OCI-LY3 (cell line): Measurements from ENCODE around the gene ZNF506.

Source experiments
- EZH2phosphoT487 ChIP-seq: fragments of 200-600 bp; shearing (Covaris generic); IDR thresholded peaks from 2 replicates; pipeline ENCODE4 v1.6.1; 2018; ENCODE audit warnings: antibody characterized with exemption, mixed run types, low read depth
- TF ChIP-seq, protein P1 (sequence below): fragments of 200-600, 300-600 bp; sonication (generic); IDR thresholded peaks from 2 replicates; pipeline ENCODE4 v1.5.1; 2014; ENCODE audit warnings: antibody characterized with exemption, low read length, low read depth

DNA sequence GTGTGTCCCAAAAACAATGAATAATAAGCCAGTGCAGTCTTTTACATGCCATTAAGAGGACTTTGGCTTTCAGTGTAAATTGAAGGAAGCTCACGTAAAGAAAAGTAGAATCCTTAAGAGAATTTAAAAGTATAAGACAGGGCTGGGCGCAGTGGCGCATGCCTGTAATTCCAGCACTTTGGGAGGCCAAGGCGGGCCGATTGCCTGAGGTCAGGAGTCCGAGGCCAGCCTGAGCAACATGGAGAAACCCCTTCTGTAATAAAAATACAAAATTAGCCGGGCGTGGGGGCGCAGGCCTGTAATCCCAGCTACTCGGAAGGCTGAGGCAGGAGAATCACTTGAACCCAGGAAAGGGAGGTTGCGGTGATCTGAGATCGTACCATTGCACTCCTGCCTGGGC, 26.2 kb upstream of the ZNF506 start:
- TF ChIP-seq, protein P1, sequence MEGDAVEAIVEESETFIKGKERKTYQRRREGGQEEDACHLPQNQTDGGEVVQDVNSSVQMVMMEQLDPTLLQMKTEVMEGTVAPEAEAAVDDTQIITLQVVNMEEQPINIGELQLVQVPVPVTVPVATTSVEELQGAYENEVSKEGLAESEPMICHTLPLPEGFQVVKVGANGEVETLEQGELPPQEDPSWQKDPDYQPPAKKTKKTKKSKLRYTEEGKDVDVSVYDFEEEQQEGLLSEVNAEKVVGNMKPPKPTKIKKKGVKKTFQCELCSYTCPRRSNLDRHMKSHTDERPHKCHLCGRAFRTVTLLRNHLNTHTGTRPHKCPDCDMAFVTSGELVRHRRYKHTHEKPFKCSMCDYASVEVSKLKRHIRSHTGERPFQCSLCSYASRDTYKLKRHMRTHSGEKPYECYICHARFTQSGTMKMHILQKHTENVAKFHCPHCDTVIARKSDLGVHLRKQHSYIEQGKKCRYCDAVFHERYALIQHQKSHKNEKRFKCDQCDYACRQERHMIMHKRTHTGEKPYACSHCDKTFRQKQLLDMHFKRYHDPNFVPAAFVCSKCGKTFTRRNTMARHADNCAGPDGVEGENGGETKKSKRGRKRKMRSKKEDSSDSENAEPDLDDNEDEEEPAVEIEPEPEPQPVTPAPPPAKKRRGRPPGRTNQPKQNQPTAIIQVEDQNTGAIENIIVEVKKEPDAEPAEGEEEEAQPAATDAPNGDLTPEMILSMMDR, result no peak
- TF ChIP-seq EZH2phosphoT487, result no peak
